Spleen (tissue), 7 donors: ENCODE data around the gene ARID4B.

ENCODE experiments used
- POLR2A ChIP-seq, 3 donors: fragments of 450-650 bp; IDR thresholded peaks; one replicate each; pipeline ENCODE4 v1.5.1; 2017; ENCODE audit warnings: antibody characterized with exemption in 3 of 3, mild to moderate bottlenecking in 1 of 3
- POLR2AphosphoS5 ChIP-seq, 3 donors: sonication (generic); formaldehyde crosslinking; IDR thresholded peaks; one replicate each; pipeline ENCODE4 v1.5.1; 2017; ENCODE audit warnings: antibody characterized with exemption in 3 of 3
- TF ChIP-seq, protein P1 (sequence below), 11 experiments: fragments of 200-600 bp in 7 of 11; fragments of 450-650 bp in 4 of 11; sonication (generic) in 4 of 11; IDR thresholded peaks in 8 of 11; conservative IDR thresholded peaks in 3 of 11; 1 replicate in 7 of 11; 2 replicates in 4 of 11; pipeline versions ENCODE4 v1.4.0 to v1.8.0; 2016 to 2021; ENCODE audit warnings: antibody characterized with exemption in 11 of 11, inconsistent platforms in 4 of 11, mild to moderate bottlenecking in 1 of 11
- donor health status: DM: no; HTN: no; CAD: no; lungs with moderate emphysema.
- donor health status: DM: no; HTN: no; CAD: no.
- donor health status: DM: no; HTN: no; CAD: no.

DNA sequence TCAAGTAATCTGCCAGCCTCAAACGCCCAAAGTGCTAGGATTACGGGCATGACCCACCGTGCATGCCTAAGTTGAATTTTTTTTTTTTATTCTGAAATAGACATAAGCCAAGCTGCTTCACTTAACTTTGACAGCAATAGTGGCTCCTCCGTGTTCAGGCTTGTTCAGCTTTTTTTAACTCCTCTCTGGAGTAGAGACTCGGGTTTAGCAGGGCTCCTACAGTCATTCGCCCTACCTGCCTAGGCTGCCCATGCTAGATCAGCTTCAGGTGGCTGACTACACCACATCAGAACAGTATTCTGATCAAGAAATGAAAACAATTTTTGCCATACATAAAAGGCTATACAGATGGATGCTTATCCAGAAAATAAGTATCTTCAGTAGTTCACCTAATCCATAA is 14.7 kb downstream of the ARID4B start:
- TF ChIP-seq, protein P1, sequence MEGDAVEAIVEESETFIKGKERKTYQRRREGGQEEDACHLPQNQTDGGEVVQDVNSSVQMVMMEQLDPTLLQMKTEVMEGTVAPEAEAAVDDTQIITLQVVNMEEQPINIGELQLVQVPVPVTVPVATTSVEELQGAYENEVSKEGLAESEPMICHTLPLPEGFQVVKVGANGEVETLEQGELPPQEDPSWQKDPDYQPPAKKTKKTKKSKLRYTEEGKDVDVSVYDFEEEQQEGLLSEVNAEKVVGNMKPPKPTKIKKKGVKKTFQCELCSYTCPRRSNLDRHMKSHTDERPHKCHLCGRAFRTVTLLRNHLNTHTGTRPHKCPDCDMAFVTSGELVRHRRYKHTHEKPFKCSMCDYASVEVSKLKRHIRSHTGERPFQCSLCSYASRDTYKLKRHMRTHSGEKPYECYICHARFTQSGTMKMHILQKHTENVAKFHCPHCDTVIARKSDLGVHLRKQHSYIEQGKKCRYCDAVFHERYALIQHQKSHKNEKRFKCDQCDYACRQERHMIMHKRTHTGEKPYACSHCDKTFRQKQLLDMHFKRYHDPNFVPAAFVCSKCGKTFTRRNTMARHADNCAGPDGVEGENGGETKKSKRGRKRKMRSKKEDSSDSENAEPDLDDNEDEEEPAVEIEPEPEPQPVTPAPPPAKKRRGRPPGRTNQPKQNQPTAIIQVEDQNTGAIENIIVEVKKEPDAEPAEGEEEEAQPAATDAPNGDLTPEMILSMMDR (IDR thresholded peaks at IDR 0.05 in 8 of 11, conservative IDR thresholded peaks at IDR 0.05 in 3 of 11): no peak
- TF ChIP-seq POLR2AphosphoS5 (IDR thresholded peaks at IDR 0.05) (no peak), POLR2A (IDR thresholded peaks at IDR 0.05) (no peak)
